HCT116 (cell line): ENCODE measurements around the gene MAEA.
"Not testable (repeated sequence)": the region's sequence is repeated elsewhere in the genome, so short reads cannot be mapped to it uniquely, and the experiment has no call there.

Experiments used
- EZH2 ChIP-seq: fragments of 200-600 bp; sonication (generic); IDR thresholded peaks from 2 replicates; pipeline ENCODE4 v1.6.1; 2017; ENCODE audit warnings: antibody characterized with exemption, mixed run types
- EZH2phosphoT487 ChIP-seq: fragments of 200-600 bp; IDR thresholded peaks from 2 replicates; pipeline ENCODE4 v1.6.1; 2018; ENCODE audit warnings: antibody characterized with exemption, borderline replicate concordance
- POLR2AphosphoS5 ChIP-seq: IDR thresholded peaks from 2 replicates; pipeline ENCODE4 v1.6.1; 2011; ENCODE audit warnings: mild to moderate bottlenecking, low read depth, low read length, moderate library complexity
- SRF ChIP-seq: IDR thresholded peaks from 2 replicates; pipeline ENCODE4 v1.6.1; 2012; ENCODE audit warnings: low read depth
- ZFX ChIP-seq: fragments of 450-650 bp; IDR thresholded peaks from 2 replicates; pipeline ENCODE4 v1.6.1; 2017
- TF ChIP-seq, protein P1 (sequence below), 3 experiments: fragments of 200-600 bp in 1 of 3; sonication (generic) in 1 of 3; IDR thresholded peaks in 2 of 3; conservative IDR thresholded peaks in 1 of 3; 2 replicates each; pipeline ENCODE4 v1.5.1; 2012 to 2017; ENCODE audit warnings: low read depth in 2 of 3, low read length in 2 of 3, antibody characterized with exemption in 1 of 3, borderline replicate concordance in 1 of 3, control low read depth in 1 of 3, mild to moderate bottlenecking in 1 of 3, mixed read lengths in 1 of 3, mixed run types in 1 of 3, moderate library complexity in 1 of 3; ENCODE audit not compliant: insufficient read depth in 1 of 3
- TF ChIP-seq, protein P2 (sequence below): IDR thresholded peaks from 2 replicates; pipeline ENCODE4 v1.6.1; 2012

- TF ChIP-seq, protein P1, sequence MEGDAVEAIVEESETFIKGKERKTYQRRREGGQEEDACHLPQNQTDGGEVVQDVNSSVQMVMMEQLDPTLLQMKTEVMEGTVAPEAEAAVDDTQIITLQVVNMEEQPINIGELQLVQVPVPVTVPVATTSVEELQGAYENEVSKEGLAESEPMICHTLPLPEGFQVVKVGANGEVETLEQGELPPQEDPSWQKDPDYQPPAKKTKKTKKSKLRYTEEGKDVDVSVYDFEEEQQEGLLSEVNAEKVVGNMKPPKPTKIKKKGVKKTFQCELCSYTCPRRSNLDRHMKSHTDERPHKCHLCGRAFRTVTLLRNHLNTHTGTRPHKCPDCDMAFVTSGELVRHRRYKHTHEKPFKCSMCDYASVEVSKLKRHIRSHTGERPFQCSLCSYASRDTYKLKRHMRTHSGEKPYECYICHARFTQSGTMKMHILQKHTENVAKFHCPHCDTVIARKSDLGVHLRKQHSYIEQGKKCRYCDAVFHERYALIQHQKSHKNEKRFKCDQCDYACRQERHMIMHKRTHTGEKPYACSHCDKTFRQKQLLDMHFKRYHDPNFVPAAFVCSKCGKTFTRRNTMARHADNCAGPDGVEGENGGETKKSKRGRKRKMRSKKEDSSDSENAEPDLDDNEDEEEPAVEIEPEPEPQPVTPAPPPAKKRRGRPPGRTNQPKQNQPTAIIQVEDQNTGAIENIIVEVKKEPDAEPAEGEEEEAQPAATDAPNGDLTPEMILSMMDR (IDR thresholded peaks at IDR 0.05 in 2 of 3, conservative IDR thresholded peaks at IDR 0.05 in 1 of 3; ENCODE audit: borderline replicate concordance in 1 of 3, insufficient read depth in 1 of 3, low read depth in 2 of 3, low read length in 2 of 3) = not testable (repeated sequence)
- TF ChIP-seq, protein P2, sequence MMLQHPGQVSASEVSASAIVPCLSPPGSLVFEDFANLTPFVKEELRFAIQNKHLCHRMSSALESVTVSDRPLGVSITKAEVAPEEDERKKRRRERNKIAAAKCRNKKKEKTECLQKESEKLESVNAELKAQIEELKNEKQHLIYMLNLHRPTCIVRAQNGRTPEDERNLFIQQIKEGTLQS = not testable (repeated sequence)
- not testable (repeated sequence) for TF ChIP-seq EZH2phosphoT487, SRF, EZH2, POLR2AphosphoS5, ZFX
Measured at GRCh38 chr4:1324443-1325175, 34.9 kb downstream of the MAEA start.
